HG02884 (cell line): ENCODE data around the gene DQX1.
A peak's percentile ranks its signal among the peaks of the same experiment; 100 is the strongest.

ENCODE experiments used
- ATAC-seq: cut with Tn5 transposase; IDR thresholded peaks from one replicate; pipeline ENCODE4 v1.9.1; 2021; ENCODE audit warnings: mild to moderate bottlenecking, moderate library complexity; ENCODE audit not compliant: unreplicated experiment

Gene DQX1

DNA sequence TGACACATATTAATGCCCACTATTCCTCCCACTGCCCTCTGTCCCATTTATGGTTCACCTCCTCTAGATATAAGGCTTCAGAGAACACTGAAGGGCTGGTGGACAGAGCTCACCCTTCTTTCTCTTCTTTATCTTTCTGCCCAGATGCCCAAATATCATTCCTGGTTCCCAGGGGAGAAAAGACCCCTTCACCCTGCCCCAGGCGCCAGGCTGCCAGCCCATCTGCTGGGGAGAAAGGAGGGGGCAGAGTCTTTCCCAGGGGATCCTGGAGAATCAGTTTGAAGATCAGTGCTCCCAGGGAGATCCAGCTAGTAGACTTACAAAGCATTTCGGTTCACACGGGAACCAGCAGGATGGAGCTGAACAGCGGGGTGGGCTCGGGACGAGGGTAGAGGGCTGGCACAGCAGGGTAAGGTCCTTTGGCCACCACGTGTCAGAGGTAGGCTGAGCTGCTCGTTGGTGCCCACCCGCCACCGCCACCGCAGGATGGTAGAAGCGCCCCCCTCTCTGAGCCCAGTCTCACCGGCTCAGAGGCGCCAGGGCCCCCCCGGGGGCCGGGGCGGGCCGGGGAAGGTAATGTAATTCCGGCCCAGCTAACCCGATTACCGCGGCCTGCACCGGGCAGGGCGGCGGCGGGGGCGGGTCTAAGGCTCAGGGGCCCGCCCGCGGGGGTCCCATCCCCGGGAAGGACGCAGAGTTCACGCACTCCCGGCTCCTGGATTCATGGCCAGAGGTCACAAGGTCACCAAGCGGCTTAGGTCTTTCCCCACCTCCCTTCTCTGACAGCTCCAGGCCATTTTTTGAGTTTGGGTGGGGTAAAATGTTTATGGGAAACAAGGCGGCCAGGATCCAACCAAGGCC is 13.1 kb downstream of the DQX1 start:
- ATAC-seq: no peak

DNA sequence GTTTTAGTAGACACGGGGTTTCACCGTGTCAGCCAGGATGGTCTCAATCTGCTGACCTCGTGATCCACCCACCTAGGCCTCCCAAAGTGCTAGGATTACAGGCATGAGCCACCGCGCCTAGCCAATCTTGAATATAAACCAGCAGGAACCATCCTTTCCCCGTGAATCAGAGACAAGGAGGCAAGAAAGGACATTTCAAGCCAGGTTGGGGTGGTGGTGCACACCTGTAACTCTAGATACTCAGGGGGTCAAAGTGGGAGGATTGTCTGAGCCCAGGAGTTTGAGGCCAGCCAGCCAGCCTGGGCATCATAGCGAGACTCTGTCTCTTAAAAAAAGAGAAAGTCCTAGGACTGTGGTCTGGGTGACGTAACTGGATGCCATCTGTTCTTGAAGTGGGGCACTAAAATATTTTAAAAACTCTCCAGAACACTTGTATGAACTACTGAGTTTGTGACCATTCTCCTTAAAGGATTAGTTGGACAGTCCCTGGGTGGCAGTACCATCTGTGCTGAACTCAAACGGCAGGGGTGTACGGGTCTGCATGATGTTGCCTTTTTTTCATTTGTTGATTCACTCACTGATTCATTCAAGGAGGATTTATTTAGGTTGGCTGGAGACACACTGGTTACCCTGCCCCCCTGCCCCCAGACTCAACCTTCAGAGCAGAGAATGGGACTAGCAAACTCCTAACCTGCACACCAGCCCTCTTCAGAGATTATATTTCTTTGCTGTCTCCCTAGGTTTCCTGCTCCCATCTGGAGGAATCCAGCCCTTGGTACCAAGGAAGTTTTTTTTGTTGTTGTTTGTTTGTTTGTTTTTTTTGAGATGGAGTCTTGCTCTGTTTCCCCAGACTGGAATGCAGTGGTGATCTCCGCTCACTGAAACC is 14.7 kb downstream of the DQX1 start:
- no peak for ATAC-seq

DNA sequence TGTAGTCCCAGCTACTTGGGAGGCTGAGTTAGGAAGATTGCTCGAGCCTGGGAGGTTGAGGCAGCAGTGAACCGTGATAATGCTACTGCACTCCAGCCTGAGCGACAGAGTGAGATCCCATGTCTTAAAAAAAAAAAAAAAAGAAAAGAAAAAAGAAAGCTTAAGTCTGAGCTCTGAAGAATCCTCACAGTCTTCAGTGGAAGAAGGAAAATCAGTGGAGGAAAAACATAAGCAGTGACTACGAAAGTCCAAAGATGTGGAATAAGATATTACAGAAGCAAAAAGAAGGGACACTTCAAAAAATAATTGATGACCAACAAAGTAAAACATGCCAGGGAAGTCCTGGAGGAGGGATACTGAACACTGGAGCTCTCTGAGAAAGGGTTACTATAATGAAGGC is 15.8 kb downstream of the DQX1 start:
- no peak for ATAC-seq

DNA sequence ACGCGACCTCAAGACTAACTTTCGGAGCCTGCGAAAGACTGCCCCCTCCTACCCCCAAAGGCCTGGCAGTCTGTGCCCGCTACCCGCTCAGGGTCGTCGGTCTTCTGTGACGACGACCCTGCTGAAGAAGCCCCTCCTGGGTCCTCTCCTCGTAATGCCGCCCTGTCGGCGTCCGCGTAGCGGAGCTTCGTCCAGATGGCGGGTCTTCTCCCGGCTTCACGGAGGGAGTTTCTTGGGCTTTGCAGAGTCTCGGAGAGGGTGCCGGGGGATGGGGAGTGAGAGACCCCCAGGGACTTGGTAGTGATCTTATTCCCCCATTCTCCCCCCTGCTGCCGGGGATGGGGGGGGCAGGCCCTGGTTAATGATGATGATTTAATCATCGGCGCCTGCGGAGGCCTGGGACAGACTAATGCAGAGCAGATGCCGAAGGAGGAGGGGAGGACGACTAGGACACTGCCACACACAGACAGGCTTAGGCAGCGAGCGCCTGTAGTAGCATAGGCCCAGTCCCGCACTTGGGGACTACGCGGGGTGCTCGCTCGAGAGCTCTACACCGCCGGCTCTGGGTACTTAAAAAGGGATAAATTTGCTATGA is 18.0 kb downstream of the DQX1 start:
- ATAC-seq: peak; percentile 3

DNA sequence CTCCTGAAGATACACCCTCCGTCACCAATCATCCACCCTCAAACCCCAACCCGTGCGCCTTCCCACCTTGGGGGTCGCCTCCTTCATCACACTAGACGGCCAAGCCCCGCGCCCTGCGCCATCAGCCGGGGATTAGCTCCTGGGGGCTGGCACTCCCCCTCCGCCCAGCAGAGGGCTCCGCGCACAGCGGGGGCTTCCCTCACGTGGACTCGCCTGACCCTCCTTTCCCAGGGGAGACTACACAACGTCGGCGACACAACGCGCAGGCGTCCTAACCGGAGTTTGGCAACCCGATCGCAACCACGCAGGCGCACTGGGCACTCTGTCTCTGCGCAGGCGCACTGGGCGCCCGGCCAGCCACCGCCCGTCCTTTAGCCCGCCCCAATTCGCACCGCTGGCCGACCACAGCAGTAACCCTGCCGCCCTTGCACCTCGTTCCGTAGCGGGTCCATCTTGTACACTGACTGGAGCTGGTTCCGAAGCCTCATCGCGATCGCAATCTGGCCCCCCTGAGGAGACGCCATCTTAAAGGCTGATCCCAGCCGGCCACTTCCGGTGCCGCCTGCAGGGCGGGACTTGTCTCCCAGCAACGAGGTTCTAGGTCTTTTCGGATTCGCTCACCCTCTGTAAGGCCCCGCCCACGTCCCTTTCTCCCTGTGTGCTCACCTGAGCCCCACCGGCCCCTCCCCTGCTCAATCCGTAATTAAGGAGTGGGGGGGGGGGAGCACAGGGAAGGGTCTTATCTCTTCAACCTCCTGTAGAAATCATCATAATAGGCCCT is 18.7 kb downstream of the DQX1 start, which contains the start of gene PCGF1:
PCGF1 (minus strand) TSS at position 551 of the 781 bp plus-strand sequence; CDS start at position 524, 27 bp downstream.
- peak; percentile 84 for ATAC-seq

DNA sequence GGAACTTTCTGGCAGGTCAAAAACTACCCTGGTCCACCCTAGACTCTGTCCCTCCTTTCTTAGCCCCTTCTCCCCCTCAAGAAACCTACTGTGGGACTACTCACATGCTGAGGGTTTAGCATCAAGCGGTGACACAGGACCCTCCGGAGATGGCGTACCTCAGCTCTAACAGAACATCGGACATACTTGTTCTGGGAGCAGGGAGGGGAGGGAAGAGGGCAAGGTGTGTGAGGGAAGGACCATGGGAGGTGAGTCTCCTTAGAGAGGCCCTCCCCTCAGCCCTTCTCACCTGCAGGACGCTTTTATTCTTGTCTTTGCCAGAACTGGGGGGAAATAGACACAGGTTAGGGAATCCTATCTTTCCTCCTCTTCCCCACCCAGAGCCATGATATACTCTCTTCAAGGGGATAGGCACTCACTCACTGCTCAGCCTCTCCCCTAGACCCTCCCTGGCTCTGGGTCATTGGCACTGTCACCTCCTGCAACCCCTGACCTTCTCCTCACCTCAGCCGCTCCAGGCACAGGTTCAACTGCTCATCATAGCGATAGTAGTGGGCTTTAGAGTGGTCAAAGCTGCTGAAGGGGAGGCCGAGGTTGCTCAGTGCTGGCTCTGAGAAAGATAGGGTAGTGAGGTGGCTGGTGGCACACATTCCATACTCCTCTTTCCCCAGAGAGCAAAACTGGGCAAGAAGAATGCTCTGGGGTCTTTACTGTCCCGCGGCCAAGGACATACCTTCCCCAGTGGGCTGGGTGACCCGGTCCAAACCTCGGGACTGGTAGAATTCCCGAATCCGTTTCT is 20.4 kb downstream of the DQX1 start:
- no peak for ATAC-seq

DNA sequence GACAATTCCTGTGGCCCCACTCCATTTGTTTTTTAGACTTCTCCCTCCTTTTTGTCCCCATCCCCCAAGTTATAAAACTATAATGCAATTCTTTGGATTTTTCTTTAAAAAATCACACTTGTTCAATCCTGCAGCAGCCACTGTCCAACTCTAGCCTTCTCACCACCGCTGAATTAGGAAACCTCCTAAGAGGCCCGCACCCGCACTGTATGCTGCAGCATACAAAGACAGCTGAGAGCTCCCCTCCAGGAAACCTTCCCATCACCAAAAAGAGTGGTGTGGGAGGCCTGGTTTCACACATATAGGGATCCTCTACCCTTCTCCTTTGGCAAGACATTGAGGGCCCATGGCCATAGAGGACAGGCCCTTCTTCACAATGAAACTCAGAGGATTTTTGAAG is 21.4 kb downstream of the DQX1 start:
- ATAC-seq: no peak

DNA sequence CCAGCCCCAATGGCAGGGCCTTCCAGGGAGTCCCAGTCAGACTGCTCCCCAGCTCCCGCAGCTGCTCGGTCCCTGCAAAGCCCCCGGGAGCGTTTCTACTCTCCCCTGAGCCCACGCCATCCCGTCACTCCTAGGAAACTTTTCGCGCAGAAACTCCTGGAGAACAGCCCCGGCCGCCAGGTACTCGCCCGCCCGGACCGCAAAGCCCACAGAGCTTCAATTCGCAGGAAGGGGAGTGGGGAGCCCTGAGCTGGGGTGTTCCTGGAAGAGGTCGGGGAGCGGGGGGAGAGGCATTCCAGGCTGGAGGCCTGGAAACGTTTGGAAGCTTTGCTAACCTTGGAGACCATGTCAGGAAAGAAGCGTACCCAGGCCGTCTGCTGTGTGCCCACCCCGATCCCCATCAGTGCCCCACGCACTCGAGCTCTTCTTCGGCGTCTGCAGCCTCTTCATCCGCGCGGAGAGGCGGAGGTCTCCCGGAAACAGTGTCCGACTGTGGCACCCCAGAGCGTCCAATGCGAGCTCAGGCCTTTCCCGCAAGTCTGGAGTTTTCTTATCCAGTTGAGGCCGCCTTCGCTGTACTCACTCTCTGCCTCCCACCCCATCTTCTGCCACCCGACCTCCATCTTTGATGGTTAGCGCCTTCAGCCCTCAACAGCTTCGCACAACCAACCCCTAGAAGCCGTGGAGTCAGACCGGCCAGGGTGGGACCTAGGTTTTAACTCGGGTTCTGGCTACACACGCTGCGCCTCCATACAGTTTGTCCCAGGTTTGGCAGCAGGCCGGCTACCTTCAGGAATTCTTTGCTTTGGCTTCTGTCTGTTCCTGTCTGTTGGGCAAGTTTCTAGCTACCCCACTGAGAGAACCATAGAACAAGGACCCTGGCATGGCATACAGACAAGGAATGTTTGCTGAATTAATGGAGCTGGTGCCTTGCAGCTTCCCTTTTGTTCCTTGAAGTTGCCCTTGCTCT is 22.2 kb downstream of the DQX1 start:
- no peak for ATAC-seq

DNA sequence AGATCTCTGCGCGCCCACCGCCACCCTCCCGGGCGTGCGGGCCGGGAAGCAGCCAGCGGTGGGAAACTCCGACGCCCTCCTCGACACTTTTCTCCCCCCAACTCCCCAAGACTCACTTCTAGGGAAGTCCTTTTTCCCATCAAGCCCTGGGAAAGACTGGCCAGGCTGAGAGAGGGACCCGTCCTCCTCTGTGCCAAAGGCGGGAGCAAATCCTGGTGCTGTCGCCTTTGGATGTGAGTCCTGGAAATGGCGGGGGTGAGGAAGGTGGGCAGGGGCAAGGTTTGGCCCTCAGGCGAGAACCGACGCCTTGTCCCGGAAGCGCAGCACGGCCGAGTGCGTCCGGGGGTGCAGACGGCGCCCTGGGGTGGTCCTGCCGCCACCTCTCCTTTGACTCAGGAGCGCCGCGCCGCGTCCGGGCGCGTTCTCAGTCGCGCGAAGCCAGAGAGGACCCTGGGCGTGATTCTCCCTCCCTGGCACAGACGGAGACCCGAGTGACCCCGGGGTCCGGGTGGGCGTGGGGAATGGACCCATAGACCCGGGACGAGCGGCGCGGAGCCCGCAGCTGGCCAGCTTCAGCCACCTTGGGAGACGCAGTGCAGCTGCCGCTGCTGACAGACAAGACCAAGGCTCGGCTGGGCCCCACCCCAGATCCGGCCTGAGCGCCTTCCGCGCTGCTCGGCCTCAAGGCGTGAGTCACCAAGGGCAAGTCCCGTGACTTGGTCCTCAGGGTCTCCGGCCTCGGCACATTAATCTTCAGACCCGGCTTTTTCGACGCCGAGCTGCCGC is 23.1 kb downstream of the DQX1 start:
- ATAC-seq: peak; percentile 34

DNA sequence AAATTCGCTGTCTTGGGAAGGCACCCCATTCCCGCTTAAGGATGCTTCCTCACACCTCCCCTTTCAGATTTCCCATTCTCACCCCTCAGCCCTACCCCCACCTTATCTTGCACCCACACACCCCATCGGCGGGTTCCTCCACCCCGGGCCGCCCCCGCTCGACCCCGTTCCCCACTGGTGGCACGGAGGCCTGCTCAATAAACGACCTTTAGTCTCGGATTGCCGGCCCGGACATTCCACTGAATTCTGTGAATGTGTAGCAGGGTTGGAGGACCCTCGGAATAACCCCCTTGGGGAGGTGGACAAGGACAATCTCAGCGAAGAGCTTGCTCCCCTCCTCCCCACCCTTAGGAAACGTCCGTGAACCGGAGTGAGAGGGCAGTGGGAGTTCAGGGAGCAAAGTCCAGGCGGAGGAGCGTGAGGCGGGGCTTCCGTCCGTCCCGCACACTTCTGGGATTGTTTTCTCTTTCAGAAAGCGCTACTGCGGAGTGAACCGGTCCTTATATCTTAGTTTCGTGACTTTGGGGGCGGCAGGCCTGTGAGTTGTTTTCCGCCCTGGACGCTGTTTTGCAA is 23.8 kb downstream of the DQX1 start:
- no peak for ATAC-seq

DNA sequence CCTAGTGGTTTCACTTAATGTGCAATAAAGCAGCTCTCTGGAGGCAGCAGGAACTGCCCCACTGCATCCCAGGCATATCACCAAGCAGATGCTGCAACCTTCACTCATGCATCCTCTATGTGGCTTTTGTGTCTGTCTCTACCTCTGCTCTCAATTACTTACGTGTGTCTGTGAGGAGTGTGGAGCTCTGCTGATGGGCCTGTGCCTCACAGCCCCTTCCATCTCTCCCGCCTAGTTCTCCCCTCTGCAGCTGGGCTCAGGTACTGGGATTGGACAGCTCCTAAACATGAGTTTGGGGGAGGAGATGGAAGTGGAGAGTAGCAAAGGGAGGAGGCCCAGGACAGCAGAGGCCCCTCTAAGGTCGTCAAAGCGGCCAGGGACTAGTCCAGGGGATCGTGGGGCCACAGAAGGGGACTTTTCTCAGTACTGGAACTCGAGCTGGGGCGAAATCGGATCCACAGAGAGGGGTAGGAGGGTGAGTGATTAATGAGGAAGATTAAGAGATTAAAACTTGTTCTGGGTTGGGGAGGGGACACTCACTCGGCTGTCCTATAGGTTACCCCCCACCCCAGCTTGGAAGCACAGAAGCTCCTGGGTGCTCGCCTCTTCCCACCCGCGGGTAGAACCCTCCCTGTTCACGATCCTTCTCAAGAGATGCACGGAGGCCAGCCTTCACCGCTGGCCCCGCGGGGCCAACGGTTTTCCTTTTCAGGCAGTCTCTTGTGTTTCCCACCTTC is 24.5 kb downstream of the DQX1 start:
- no peak for ATAC-seq

DNA sequence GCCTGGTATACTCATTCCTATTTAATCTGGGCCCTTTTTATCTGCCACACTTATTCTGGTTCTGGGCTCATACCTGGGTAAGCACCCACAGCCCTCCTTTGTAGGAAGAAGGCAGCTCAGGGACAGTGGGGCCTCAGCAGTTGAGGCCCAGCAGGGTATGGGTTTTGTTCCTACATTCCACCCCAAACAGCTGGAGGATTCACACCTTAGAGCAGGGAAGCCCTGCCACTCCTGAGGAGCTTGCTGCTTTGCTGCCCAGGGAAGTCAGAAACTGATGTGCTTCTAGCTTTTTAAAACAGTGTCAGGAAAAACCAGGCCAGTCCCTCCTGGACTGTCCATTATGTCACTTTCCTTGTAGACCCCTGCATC is 25.5 kb downstream of the DQX1 start:
- no peak for ATAC-seq

DNA sequence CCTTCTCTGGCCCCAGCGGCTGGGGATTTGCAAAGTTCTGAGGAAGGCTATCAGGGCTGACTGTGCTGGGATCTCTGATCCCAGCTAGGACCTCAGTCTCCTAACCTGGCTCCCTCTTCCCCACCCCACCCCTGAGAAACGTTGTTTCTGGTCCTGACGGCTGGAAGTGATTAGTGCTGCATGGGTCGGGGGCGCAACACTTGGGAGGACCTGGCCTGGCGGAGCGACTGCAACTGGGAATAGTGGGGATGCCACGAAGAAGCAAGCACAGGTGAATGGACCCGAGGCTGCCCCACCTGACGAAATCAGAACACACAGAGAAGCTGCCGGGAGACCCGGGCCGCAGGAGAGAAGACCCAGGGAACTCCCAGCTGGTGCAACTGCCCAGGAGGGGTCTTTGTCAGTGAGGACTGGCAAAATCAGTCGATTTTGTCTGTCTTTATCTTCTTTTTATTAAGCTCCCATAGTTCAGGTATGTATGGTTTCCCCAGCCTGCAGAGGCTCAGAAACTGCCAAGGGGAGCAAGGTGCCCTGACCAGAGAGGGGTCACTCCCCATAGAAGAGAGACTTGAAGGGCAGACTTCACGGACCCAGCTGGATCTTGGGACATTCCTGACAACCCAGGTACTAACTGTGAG is 26.0 kb downstream of the DQX1 start:
- no peak for ATAC-seq

DNA sequence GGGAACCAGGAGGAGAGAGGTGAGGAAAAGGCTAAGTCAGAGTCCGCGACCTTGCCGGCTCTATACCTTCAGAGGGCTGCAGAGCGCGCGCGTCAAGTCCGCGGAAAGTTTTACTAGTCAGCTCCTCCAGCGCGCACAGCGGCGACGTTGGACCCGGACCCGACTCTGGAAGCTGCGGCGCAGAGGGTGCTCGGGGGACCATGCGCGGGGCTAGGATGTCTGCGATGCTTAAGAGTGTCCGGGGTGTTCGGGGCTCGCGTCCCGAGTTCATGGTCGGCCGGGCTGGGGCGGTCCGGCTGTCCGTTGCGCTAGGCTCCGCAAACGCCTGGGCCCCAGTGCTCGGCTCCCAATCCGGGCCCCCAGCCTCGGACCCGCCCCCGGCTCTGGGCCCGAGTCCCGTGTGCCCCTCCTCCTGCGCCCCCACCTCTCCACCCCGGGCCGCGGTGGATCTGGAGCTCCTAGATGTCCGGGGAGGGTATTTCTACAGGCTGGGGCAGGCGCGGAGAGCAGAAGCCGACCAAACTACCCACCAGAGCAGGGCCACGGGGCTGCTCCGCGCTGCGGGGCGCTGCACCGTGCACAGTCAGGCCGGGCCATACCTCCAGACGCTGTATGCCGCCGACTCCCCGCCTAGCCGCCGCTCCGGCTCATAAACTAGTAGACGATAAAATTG is 26.6 kb downstream of the DQX1 start, which contains the start of gene LBX2:
LBX2 (minus strand) TSS at position 337 of the 673 bp plus-strand sequence; CDS start at position 271, 66 bp downstream.
- no peak for ATAC-seq

DNA sequence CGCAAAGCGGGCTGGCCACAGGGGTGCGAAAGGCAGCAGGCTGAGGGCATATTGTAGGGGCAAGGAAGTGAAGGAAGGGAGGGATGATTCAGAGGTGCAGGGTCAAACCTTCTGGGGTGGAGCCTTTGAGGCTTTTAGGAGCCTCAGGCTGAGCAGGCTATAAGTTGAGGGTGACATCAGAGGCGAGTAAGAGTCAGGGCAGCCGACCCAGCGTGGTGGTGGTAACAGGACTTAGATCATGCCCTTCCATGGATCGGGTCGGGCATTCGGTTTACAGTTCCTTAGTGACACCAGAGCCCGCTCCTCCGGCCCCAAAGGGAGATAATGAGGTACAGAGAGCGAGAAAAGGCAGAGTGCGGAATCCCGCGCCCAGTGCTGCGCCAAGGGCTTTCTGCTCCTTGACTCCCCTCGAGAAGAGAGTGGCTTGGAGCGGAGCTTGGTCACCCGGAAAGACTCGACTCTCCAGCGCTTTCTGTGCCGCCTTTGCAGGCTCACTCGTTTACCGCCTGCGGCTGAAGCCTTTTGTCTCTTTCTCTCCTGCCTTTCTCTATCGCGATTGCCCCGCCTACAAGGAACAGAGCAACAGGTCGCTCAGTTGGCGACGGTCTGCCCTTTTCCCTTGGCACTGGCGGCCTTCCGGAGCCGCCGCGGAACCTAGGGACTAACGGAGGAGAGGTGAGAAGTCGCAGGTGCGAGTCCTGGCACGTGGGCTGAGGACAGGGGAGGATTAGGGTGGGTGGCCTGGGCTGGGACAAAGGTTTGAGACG is 27.3 kb downstream of the DQX1 start:
- ATAC-seq: no peak
